HCT116 (cell line): ENCODE data around the gene PTGIS. TPM values are rescaled to one million over a fixed set of nuclear protein-coding genes. Genes with fewer than 3 reads are reported as not detected.

Experiments used
- ATAC-seq: fragments of 200-7000 bp; cut with Tn5 transposase; 2 replicates; pipeline ENCODE4 v1.9.1; 2020; ENCODE audit warnings: mild to moderate bottlenecking, moderate library complexity
- BruUV-seq: library from RNA; stranded (reverse); fragments of 400-500 nt; replicated peaks from 2 replicates; lab custom pipeline; 2021; lab: Mats Ljungman, UMichigan
- CTCF ChIA-PET: fragments of 300-600 bp; sonication (Branson Sonifier 250); formaldehyde crosslinking; loops from one replicate; lab custom pipeline; 2021; ENCODE audit warnings: antibody characterized with exemption; lab: Charles Lee
- POLR2A ChIA-PET: fragments of 300-600, 350-600 bp; sonication (Branson Sonifier 250); formaldehyde crosslinking; loops from one replicate; lab custom pipeline; 2021; ENCODE audit warnings: antibody characterized with exemption; lab: Charles Lee
- RAD21 ChIA-PET, 2 experiments: fragments of 300-600 bp; sonication (Branson Sonifier 250); formaldehyde crosslinking; loops; one replicate each; lab custom pipeline; 2023; ENCODE audit warnings: low total read pairs in 2 of 2; ENCODE audit not compliant: uncharacterized antibody in 2 of 2, unreplicated experiment in 2 of 2, low non-redundant PET in 1 of 2; lab: Charles Lee
- DNase-seq: peaks from one replicate; pipeline ENCODE4 v3.0.0-alpha.2; 2010; ENCODE audit warnings: low read depth, low spot score
- H2AFZ ChIP-seq: fragments of 200-600 bp; shearing (Covaris generic), sonication (generic); 2 replicates; pipeline ENCODE4 v1.6.1; 2017; ENCODE audit warnings: low read depth, mixed run types, mixed read lengths, antibody characterized with exemption, low read length; ENCODE audit not compliant: poor library complexity, severe bottlenecking
- H3K27ac ChIP-seq: 2 replicates; pipeline ENCODE4 v1.5.1; 2012; ENCODE audit warnings: low read depth, low read length
- H3K27me3 ChIP-seq: fragments of 200-600 bp; sonication (generic); 2 replicates; pipeline ENCODE4 v1.6.1; 2016; ENCODE audit warnings: mixed run types, low read length, mixed read lengths; ENCODE audit not compliant: insufficient read depth
- H3K36me3 ChIP-seq, 2 experiments: fragments of 200-500 bp in 1 of 2; fragments of 200-600 bp in 1 of 2; sonication (Bioruptor generic) in 1 of 2; sonication (generic) in 1 of 2; 2 replicates each; pipeline versions ENCODE4 v1.5.1 to v1.6.1; 2014 to 2016; ENCODE audit warnings: low read length in 2 of 2, inconsistent platforms in 1 of 2, mixed read lengths in 1 of 2, mixed run types in 1 of 2; ENCODE audit not compliant: insufficient read depth in 2 of 2, control insufficient read depth in 1 of 2
- H3K4me1 ChIP-seq, 2 experiments: fragments of 200-600 bp in 1 of 2; sonication (generic) in 1 of 2; 2 replicates each; pipeline versions ENCODE4 v1.5.1 to v1.6.1; 2012 to 2017; ENCODE audit warnings: low read length in 2 of 2, inconsistent platforms in 1 of 2, mild to moderate bottlenecking in 1 of 2, mixed read lengths in 1 of 2, mixed run types in 1 of 2, moderate library complexity in 1 of 2; ENCODE audit not compliant: insufficient read depth in 2 of 2, control insufficient read depth in 1 of 2
- H3K4me2 ChIP-seq: fragments of 200-600 bp; sonication (generic); 2 replicates; pipeline ENCODE4 v1.6.1; 2017; ENCODE audit warnings: mixed run types, low read length, mixed read lengths
- H3K4me3 ChIP-seq, 2 experiments: fragments of 200-600 bp in 1 of 2; sonication (generic) in 1 of 2; replicated peaks in 1 of 2; 2 replicates each; pipeline ENCODE4 v1.5.1; 2011 to 2016; ENCODE audit warnings: low read length in 2 of 2, control low read depth in 1 of 2, low read depth in 1 of 2, mild to moderate bottlenecking in 1 of 2, mixed read lengths in 1 of 2, mixed run types in 1 of 2
- H3K79me2 ChIP-seq: fragments of 200-600 bp; sonication (generic); 2 replicates; pipeline ENCODE4 v1.6.1; 2017; ENCODE audit warnings: mild to moderate bottlenecking, mixed run types, low read length, moderate library complexity, mixed read lengths; ENCODE audit not compliant: insufficient read depth
- H3K9ac ChIP-seq: fragments of 200-600 bp; sonication (generic); 2 replicates; pipeline ENCODE4 v1.6.1; 2016; ENCODE audit warnings: low read length, mixed read lengths
- H3K9me2 ChIP-seq: fragments of 200-600 bp; sonication (generic), shearing (Covaris generic); 2 replicates; pipeline ENCODE4 v1.6.1; 2017; ENCODE audit warnings: mixed run types, mild to moderate bottlenecking, moderate library complexity; ENCODE audit not compliant: insufficient read depth
- H3K9me3 ChIP-seq, 2 experiments: fragments of 200-500 bp in 1 of 2; fragments of 200-600 bp in 1 of 2; sonication (Bioruptor generic) in 1 of 2; sonication (generic) in 1 of 2; 2 replicates each; pipeline ENCODE4 v1.6.1; 2014 to 2017; ENCODE audit warnings: low read length in 2 of 2, mixed read lengths in 2 of 2, inconsistent platforms in 1 of 2, low read depth in 1 of 2, mild to moderate bottlenecking in 1 of 2, mixed run types in 1 of 2, moderate library complexity in 1 of 2; ENCODE audit not compliant: control insufficient read depth in 1 of 2, insufficient read depth in 1 of 2
- H4K20me1 ChIP-seq: fragments of 200-600 bp; sonication (generic), shearing (Covaris generic); 2 replicates; pipeline ENCODE4 v1.6.1; 2017; ENCODE audit warnings: mixed run types, mild to moderate bottlenecking, moderate library complexity; ENCODE audit not compliant: insufficient read depth
- CBX3 ChIP-seq: IDR thresholded peaks from 2 replicates; pipeline ENCODE4 v1.6.1; 2012; ENCODE audit warnings: low read depth
- CEBPB ChIP-seq: IDR thresholded peaks from 2 replicates; pipeline ENCODE4 v1.6.1; 2012; ENCODE audit warnings: low read depth
- EGR1 ChIP-seq: IDR thresholded peaks from 2 replicates; pipeline ENCODE4 v1.6.1; 2012; ENCODE audit warnings: low read depth
- ELF1 ChIP-seq: IDR thresholded peaks from 2 replicates; pipeline ENCODE4 v1.6.1; 2012; ENCODE audit warnings: low read depth, borderline replicate concordance
- EZH2phosphoT487 ChIP-seq: fragments of 200-600 bp; IDR thresholded peaks from 2 replicates; pipeline ENCODE4 v1.6.1; 2018; ENCODE audit warnings: antibody characterized with exemption, borderline replicate concordance
- FOSL1 ChIP-seq: IDR thresholded peaks from 2 replicates; pipeline ENCODE4 v1.6.1; 2012; ENCODE audit warnings: low read depth
- JUND ChIP-seq: IDR thresholded peaks from 2 replicates; pipeline ENCODE4 v1.6.1; 2012
- MAX ChIP-seq: IDR thresholded peaks from 2 replicates; pipeline ENCODE4 v1.6.1; 2012
- POLR2AphosphoS5 ChIP-seq: IDR thresholded peaks from 2 replicates; pipeline ENCODE4 v1.6.1; 2011; ENCODE audit warnings: mild to moderate bottlenecking, low read depth, low read length, moderate library complexity
- REST ChIP-seq: IDR thresholded peaks from 2 replicates; pipeline ENCODE4 v1.6.1; 2012; ENCODE audit warnings: low read depth
- SIN3A ChIP-seq: IDR thresholded peaks from 2 replicates; pipeline ENCODE4 v1.6.1; 2012; ENCODE audit warnings: low read depth
- SRF ChIP-seq: IDR thresholded peaks from 2 replicates; pipeline ENCODE4 v1.6.1; 2012; ENCODE audit warnings: low read depth
- TCF7L2 ChIP-seq: IDR thresholded peaks from 2 replicates; pipeline ENCODE4 v1.7.0; 2011; ENCODE audit warnings: borderline replicate concordance, inconsistent platforms; ENCODE audit not compliant: insufficient read depth, insufficient read length; ENCODE audit errors: extremely low read depth
- YY1 ChIP-seq: IDR thresholded peaks from 2 replicates; pipeline ENCODE4 v1.6.1; 2011; ENCODE audit warnings: low read length, low read depth, moderate library complexity, mild to moderate bottlenecking; ENCODE audit not compliant: insufficient replicate concordance; ENCODE audit errors: extremely low read depth
- ZFX ChIP-seq: fragments of 450-650 bp; IDR thresholded peaks from 2 replicates; pipeline ENCODE4 v1.6.1; 2017
- intact Hi-C: fragments of 100-400 bp; cut with micrococcal nuclease; formaldehyde crosslinking; loops from 2 replicates; pipeline ENCODE4 v1.10.0; 2022
- total RNA-seq: library from RNA; stranded (reverse); gene quantifications from one replicate; pipeline ENCODE4 v1.2.1, GENCODE V29; 2021; ENCODE audit not compliant: unreplicated experiment

PTGIS gene
- total RNA-seq, 1 experiment from 2014 or later: 0.25 TPM

DNA sequence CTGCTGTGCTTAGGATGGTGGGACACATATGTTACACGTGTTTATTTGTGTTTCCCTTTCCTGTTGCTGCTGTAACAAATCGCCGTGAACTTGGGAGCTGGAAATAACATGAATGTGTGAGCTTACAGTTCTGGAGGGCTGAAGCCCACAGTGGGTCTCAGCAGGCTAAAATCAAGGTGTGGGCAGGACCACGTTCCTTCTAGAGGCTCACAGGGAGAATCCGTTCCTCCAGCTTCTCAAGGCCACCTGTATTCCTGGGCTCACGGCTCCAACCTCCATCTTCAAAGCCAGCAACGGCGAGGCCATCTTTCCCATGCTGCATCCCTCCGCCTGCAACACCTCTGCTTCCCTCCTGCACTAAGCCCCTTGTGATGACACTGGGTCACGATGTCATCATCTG lies 27.4 kb upstream of the PTGIS start:
- Histone ChIP-seq H3K27ac (no peak overlapping the region), H3K79me2 (no peaks in the 10 kb centered on the region), H3K9me3 (no peaks in the 10 kb centered on the region), H3K9ac (no peak overlapping the region), H2AFZ (no peak overlapping the region), H3K9me2 (no peaks in the 10 kb centered on the region), H3K4me2 (no peak overlapping the region), H4K20me1 (no peaks in the 10 kb centered on the region), H3K4me1 (peaks cover 17 to 38% of the 10 kb centered on the region in 2 experiments), H3K36me3 (no peaks in the 10 kb centered on the region), H3K4me3 (no peak overlapping the region), H3K27me3 (no peaks in the 10 kb centered on the region)
- no peak for TF ChIP-seq CBX3
- POLR2A ChIA-PET: no interaction called here
- CTCF ChIA-PET: interaction anchor here (1.3 kb wide), 1 partner anchor 15 kb away, joined by 3 read pairs; no protein-coding TSS in a partner anchor
- BruUV-seq: no TSS peak
- intact Hi-C loops: no loop called here
- DNase-seq (no peak), ATAC-seq (no peak)
- RAD21 ChIA-PET: no interaction called here

GRCh38 chr20:49594931-49595315 lies 27.0 kb upstream of the PTGIS start:
- ATAC-seq: no peak
- Histone ChIP-seq H3K9ac (no peak overlapping the region), H3K36me3 (no peaks in the 10 kb centered on the region), H4K20me1 (no peaks in the 10 kb centered on the region), H3K4me1 (peaks cover 17 to 38% of the 10 kb centered on the region in 2 experiments), H3K4me3 (no peak overlapping the region), H3K9me3 (no peaks in the 10 kb centered on the region), H2AFZ (no peak overlapping the region), H3K4me2 (no peak overlapping the region), H3K79me2 (no peaks in the 10 kb centered on the region), H3K27ac (no peak overlapping the region), H3K9me2 (no peaks in the 10 kb centered on the region), H3K27me3 (no peaks in the 10 kb centered on the region)
- no TSS peak for BruUV-seq
- ChIA-PET POLR2A (no interaction called here), CTCF (interaction anchor here (1.3 kb wide), 1 partner anchor 16 kb away, joined by 3 read pairs; no protein-coding TSS in a partner anchor), RAD21 (no interaction called here)
- intact Hi-C loops: no loop called here
- TF ChIP-seq SIN3A (no peak), SRF (no peak), EZH2phosphoT487 (no peak), POLR2AphosphoS5 (no peak), FOSL1 (no peak), REST (no peak), JUND (no peak), CEBPB (no peak), TCF7L2 (no peak), YY1 (no peak), ELF1 (no peak), MAX (no peak), ZFX (no peak), EGR1 (no peak)
- no peak for DNase-seq
